Dendritic cell treated with granulocyte-macrophage colony-stimulating factor and Interleukin-4, amounts not matched to agents 40 ng/mL and 50 ng/mL, for 4 days (primary cell): Measurements from ENCODE around the gene CCDC112.
"Not testable (repeated sequence)": the region's sequence is repeated elsewhere in the genome, so short reads cannot be mapped to it uniquely, and the experiment has no call there.

Experiments used
- H3K27ac Mint-ChIP-seq: one replicate; pipeline ENCODE4 v1.8.0; 2022; ENCODE audit warnings: mild to moderate bottlenecking, mixed read lengths
- H3K27me3 Mint-ChIP-seq: one replicate; pipeline ENCODE4 v1.8.0; 2022; ENCODE audit warnings: mild to moderate bottlenecking, mixed read lengths
- H3K36me3 Mint-ChIP-seq: one replicate; pipeline ENCODE4 v1.8.0; 2022; ENCODE audit warnings: low read depth, mixed read lengths
- H3K4me1 Mint-ChIP-seq: one replicate; pipeline ENCODE4 v1.8.0; 2022; ENCODE audit warnings: low read depth, mixed read lengths
- H3K4me3 Mint-ChIP-seq: one replicate; pipeline ENCODE4 v1.8.0; 2022; ENCODE audit warnings: mild to moderate bottlenecking, moderate library complexity, mixed read lengths
- H3K9me3 Mint-ChIP-seq: one replicate; pipeline ENCODE4 v1.8.0; 2022; ENCODE audit warnings: mixed read lengths
- intact Hi-C: fragments of 100-400 bp; cut with micrococcal nuclease; formaldehyde crosslinking; loops from one replicate; pipeline ENCODE4 v1.15.0; 2022

The CCDC112 gene

GRCh38 chr5:115328617-115329274, 32.3 kb upstream of the CCDC112 start:
- intact Hi-C loops, H3K27ac Mint-ChIP-seq, H3K9me3 Mint-ChIP-seq, H3K36me3 Mint-ChIP-seq, H3K4me3 Mint-ChIP-seq: not testable (repeated sequence)
- H3K27me3 Mint-ChIP-seq = peaks cover 18% of the 10 kb centered on the region
- H3K4me1 Mint-ChIP-seq = peaks cover 14% of the 10 kb centered on the region

DNA sequence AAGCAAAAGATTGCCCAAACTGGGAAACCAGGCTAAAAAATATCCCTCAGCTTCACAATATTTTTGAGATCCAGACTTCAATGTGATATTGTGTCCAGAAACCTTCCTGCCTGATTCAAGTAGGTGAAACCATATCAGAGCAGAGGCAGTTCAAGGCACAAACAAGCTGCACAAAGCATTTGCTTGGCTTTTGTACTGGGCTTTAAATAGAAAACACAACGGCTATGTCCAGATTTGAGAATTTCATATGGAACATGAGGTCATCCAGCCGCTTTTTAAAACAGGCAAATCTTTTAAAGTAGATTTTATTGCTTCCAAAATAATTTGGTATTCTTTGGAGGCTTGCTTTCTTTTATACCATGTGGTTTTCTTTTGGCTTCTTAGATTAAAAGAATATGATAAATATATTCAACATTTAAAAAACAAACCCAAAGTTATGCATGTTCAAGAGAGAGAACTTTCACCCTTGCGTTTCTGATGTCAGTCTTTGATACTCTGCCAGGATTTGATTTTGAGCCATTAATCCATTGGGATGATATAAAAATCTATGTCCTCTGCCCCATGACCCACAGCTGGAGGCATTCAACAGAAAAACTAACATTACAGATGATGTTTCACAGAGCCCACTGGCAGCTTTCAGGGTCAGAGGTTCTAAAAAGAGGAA, 29.0 kb upstream of the CCDC112 start:
- Mint-ChIP-seq H3K27ac (no peak overlapping the region), H3K4me3 (no peak overlapping the region), H3K27me3 (peaks cover 19% of the 10 kb centered on the region), H3K36me3 (no peaks in the 10 kb centered on the region), H3K9me3 (no peaks in the 10 kb centered on the region), H3K4me1 (no peaks in the 10 kb centered on the region)
- intact Hi-C loops = no loop called here

DNA sequence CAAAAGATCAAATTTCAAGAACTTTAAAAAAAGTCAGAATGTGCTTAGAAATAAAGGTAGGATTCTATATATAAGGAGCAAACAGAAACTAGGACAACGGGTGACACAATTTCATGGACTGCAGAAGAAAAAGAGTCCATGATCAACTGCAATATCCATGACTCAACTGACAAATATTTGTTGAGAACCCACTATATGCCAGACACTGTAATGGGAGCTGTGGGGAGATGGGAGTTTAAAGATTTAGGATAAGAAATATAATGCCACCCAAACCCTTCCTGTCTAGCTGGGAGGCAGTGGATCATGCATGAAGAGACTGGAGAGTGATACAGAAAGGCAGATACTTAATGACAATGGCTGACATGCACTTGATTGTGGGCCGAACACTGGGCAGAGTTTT, 27.6 kb upstream of the CCDC112 start:
- Mint-ChIP-seq H3K27me3 (peaks cover 23% of the 10 kb centered on the region), H3K4me1 (no peaks in the 10 kb centered on the region), H3K4me3 (no peak overlapping the region), H3K27ac (no peak overlapping the region), H3K36me3 (no peaks in the 10 kb centered on the region), H3K9me3 (no peaks in the 10 kb centered on the region)
- intact Hi-C loops = no loop called here

DNA sequence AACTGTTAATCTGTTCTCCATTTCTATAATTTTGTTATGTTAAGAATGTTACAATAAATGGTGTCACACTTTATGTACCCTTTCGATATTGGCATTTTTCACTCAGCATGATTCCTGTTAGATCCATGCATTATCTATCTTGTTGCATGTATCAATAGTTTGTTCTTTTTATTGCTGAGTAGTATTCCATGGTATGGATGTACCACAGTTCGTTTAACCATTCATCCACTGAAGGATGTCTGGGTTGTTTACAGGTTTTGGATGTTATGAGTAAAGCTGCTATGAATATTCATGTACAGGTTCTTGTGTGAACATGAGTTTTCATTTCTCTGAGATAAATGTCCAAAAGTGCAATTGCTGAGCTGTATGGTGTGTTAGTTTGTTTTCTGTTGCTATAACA, 26.3 kb upstream of the CCDC112 start:
- Mint-ChIP-seq H3K4me1 (no peaks in the 10 kb centered on the region), H3K27ac (no peak overlapping the region), H3K9me3 (no peaks in the 10 kb centered on the region), H3K36me3 (no peaks in the 10 kb centered on the region), H3K4me3 (no peak overlapping the region), H3K27me3 (peaks cover 24% of the 10 kb centered on the region)
- intact Hi-C loops = no loop called here

DNA sequence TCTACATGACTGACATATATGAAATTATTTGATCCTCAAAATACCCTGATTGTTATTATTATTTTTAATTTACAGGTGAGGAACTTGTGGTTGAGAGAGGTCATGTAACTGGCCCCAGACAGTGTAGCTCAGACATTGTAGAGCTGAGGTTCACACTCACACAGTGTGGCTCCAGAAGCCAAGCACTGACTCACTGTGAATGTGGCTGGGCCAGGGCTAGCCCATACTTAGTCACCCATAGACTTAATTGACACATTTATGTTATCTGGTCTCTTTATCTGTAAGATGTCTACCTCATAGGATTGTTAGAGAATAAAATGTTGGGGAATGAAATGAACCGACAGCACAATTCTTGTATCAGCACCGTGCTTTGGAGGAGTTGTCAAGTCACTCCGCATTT, 24.9 kb upstream of the CCDC112 start:
- H3K4me1 Mint-ChIP-seq = no peaks in the 10 kb centered on the region
- no peaks in the 10 kb centered on the region for H3K9me3 Mint-ChIP-seq
- no peaks in the 10 kb centered on the region for H3K36me3 Mint-ChIP-seq
- intact Hi-C loops = no loop called here
- no peak overlapping the region for H3K27ac Mint-ChIP-seq
- H3K4me3 Mint-ChIP-seq = no peak overlapping the region
- peaks cover 24% of the 10 kb centered on the region for H3K27me3 Mint-ChIP-seq

GRCh38 chr5:115320515-115320914, 24.1 kb upstream of the CCDC112 start:
- intact Hi-C loops = no loop called here
- no peak overlapping the region for H3K27ac Mint-ChIP-seq
- no peaks in the 10 kb centered on the region for H3K9me3 Mint-ChIP-seq
- no peaks in the 10 kb centered on the region for H3K4me1 Mint-ChIP-seq
- H3K27me3 Mint-ChIP-seq = peaks cover 24% of the 10 kb centered on the region
- H3K36me3 Mint-ChIP-seq = no peaks in the 10 kb centered on the region
- H3K4me3 Mint-ChIP-seq = no peak overlapping the region

DNA sequence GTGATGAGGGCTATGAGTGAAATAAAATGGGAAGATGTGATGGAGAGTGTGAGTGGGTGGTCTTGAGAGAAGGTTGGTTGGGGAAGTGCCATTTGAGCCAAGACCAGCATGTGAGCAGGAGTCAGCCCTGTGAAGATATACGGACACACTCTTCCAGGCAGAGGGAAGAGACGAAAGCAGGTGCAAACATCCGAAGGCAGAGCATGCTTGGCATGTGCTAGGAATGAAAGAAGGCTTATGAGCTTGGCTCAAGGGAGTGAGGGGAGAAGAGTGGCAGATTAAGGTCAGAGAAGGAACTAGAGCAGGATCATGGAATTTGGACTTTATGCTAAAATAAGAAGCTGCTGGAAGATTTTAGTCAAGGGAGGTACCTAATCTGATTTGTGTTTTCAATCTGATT, 23.6 kb upstream of the CCDC112 start:
- H3K4me1 Mint-ChIP-seq = no peaks in the 10 kb centered on the region
- no peak overlapping the region for H3K27ac Mint-ChIP-seq
- intact Hi-C loops = no loop called here
- no peak overlapping the region for H3K4me3 Mint-ChIP-seq
- H3K27me3 Mint-ChIP-seq = peaks cover 22% of the 10 kb centered on the region
- no peaks in the 10 kb centered on the region for H3K36me3 Mint-ChIP-seq
- H3K9me3 Mint-ChIP-seq = no peaks in the 10 kb centered on the region

DNA sequence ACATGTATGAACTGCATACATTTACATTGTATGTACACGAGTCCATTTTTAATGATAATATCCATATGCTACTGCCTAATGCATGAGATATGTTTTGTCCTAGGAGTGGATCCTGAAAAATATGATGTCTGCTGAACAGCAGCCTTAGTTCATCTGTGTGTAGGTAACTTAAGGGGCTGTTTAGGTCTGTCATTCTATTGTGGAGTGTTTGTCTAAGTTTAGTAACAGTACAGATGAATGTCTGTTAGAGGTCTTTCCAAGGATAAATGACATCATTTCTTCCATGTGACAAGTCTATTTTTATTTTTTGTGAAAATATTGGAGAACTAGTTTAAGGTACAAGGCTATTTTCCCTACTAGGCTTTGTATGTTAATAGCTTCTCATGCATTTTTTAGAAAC, 22.6 kb upstream of the CCDC112 start:
- Mint-ChIP-seq H3K27ac (no peak overlapping the region), H3K4me1 (no peaks in the 10 kb centered on the region), H3K36me3 (no peaks in the 10 kb centered on the region), H3K4me3 (no peak overlapping the region), H3K27me3 (peaks cover 15% of the 10 kb centered on the region), H3K9me3 (no peaks in the 10 kb centered on the region)
- intact Hi-C loops = no loop called here

DNA sequence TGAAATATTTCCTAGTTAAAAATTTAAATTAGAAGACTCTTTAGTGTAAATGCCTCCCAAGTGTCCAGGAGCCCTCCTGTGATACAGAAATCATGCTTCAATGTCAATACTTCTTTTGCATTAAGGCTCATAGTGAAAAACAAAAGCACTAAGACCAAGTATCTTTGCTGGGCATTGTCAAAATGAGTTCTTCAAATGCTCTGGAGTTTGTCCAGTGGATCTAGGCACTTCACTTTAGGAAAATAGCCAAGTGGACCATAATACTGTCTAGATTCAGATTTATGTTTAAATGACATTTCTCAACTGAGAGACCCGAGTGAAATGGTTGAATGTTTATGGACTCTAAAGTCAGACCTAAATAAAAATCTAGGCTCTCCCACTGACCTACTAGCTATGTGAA, 21.3 kb upstream of the CCDC112 start:
- H3K4me3 Mint-ChIP-seq = no peak overlapping the region
- no peaks in the 10 kb centered on the region for H3K4me1 Mint-ChIP-seq
- intact Hi-C loops = no loop called here

GRCh38 chr5:115317320-115317719, 20.9 kb upstream of the CCDC112 start:
- intact Hi-C loops = no loop called here
- Mint-ChIP-seq H3K9me3 (no peaks in the 10 kb centered on the region), H3K36me3 (no peaks in the 10 kb centered on the region), H3K4me3 (no peak overlapping the region), H3K27me3 (peaks cover 20% of the 10 kb centered on the region), H3K27ac (no peak overlapping the region), H3K4me1 (no peaks in the 10 kb centered on the region)

More for the DNA sequence above, 21.3 kb upstream of the CCDC112 start:
- H3K27me3 Mint-ChIP-seq = peaks cover 18% of the 10 kb centered on the region
- H3K9me3 Mint-ChIP-seq = no peaks in the 10 kb centered on the region
- no peak overlapping the region for H3K27ac Mint-ChIP-seq
- H3K36me3 Mint-ChIP-seq = no peaks in the 10 kb centered on the region

- Mint-ChIP-seq H3K36me3 (no peaks in the 10 kb centered on the region), H3K27me3 (peaks cover 21% of the 10 kb centered on the region), H3K4me1 (no peaks in the 10 kb centered on the region), H3K4me3 (no peak overlapping the region), H3K9me3 (no peaks in the 10 kb centered on the region), H3K27ac (no peak overlapping the region)
- intact Hi-C loops = no loop called here
Observed at GRCh38 chr5:115313632-115314031, 17.2 kb upstream of the CCDC112 start.

DNA sequence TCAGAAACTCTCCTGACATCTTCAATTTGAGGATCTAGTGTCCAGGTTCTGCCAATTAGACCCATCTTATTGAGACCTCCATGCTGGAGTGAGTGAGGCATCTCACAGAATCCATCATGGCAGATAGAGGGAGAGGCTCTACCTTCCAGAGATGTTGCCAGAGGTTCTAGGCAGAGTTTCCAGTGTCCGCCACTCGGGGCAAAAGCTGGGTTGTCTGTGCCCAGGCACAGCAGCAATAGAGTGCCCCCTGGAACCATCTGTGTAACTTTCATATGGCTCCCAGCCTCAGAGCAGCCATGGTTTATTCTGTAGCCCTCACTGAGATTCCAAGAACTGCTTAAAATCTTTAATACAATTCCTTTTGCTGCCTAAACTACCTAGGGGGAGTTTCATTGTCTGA, 16.6 kb upstream of the CCDC112 start:
- H3K27me3 Mint-ChIP-seq = peaks cover 21% of the 10 kb centered on the region
- no peak overlapping the region for H3K4me3 Mint-ChIP-seq
- no peak overlapping the region for H3K27ac Mint-ChIP-seq
- H3K4me1 Mint-ChIP-seq = no peaks in the 10 kb centered on the region
- H3K9me3 Mint-ChIP-seq = no peaks in the 10 kb centered on the region
- intact Hi-C loops = no loop called here
- H3K36me3 Mint-ChIP-seq = no peaks in the 10 kb centered on the region

DNA sequence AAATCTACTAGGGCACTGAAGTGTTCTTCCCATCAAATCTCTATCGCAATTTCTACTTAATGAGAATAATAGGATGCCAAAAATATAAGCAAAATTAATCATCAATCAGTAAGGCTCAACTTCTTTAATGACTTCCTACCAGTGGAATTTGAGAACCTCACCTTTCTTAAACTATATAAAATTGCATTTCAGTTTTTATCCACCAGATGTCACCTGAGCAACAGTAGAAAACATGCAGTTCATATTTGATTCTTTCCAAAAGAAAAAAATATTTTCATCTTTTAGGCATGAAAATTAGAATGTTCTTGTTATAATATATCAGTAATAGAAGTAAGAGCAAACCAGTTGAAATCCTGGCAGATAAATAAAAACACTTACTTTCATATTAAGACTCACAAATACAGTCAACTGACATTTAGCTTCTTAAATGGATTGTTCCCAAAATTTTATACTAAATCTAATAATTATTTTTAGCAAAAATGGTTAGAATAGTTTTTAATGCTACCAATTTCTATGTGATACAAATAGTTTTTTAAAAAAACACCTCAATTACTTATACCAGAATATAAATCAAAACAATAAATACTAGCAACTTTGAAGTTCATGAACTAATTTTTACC, 13.4 kb upstream of the CCDC112 start:
- no peaks in the 10 kb centered on the region for H3K9me3 Mint-ChIP-seq

DNA sequence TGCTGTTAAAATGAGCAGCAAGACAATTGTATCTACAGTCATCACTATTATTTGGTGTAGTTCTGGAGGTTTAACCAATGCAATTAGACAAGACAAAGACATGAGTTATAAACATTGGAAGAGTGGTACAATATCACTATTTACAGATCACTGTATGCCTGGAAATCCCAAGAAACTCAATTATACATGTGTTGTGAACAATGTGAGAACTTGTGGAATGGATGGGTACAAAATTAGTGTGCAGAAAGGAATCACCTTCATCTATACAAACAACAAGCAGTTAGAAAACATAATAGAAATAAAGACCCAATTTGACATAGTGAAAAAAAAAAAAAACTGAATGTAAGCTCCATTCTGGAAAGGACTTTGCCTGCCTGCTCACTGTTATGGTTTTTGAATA, 12.4 kb upstream of the CCDC112 start:
- Mint-ChIP-seq H3K36me3 (no peaks in the 10 kb centered on the region), H3K27me3 (peaks cover 19% of the 10 kb centered on the region), H3K4me3 (no peak overlapping the region), H3K27ac (no peak overlapping the region), H3K4me1 (no peaks in the 10 kb centered on the region), H3K9me3 (no peaks in the 10 kb centered on the region)
- intact Hi-C loops = loop anchor here (1.0 to 5.0 kb wide), 3 partner anchors 277 to 760 kb away; no protein-coding TSS in a partner anchor

More for the DNA sequence above, 13.4 kb upstream of the CCDC112 start:
- intact Hi-C loops = loop anchor here (1.0 to 5.0 kb wide), 3 partner anchors 276 to 759 kb away; no protein-coding TSS in a partner anchor
- no peak overlapping the region for H3K4me3 Mint-ChIP-seq
- H3K4me1 Mint-ChIP-seq = no peaks in the 10 kb centered on the region
- H3K27me3 Mint-ChIP-seq = peaks cover 17% of the 10 kb centered on the region
- H3K27ac Mint-ChIP-seq = no peak overlapping the region
- no peaks in the 10 kb centered on the region for H3K36me3 Mint-ChIP-seq
